Heart left ventricle (tissue), 16 donors: ENCODE data around the gene OS9. TPM values are rescaled to one million over a fixed set of nuclear protein-coding genes. Genes with fewer than 3 reads are reported as not detected.

Experiments used
- ATAC-seq, 4 donors: fragments of 200-7000 bp; cut with Tn5 transposase; one replicate each; pipeline ENCODE4 v1.9.1; 2020 to 2022; ENCODE audit warnings: moderate library complexity in 4 of 4, mild to moderate bottlenecking in 3 of 4, moderate number of reproducible peaks in 1 of 4
- DNase-seq, 5 donors: peaks; one replicate each; pipeline ENCODE4 v3.0.0-alpha.2; 2020
- H3K27ac ChIP-seq, 12 donors: fragments of 200-600 bp; sonication (generic) in 4 of 12; one replicate each; pipeline versions ENCODE4 v1.5.0 to v1.8.0; 2016 to 2022; ENCODE audit warnings: mild to moderate bottlenecking in 2 of 12
- H3K27me3 ChIP-seq, 9 donors: fragments of 200-600 bp; sonication (generic) in 2 of 9; one replicate each; pipeline versions ENCODE4 v1.5.1 to v1.8.0; 2016 to 2022; ENCODE audit warnings: mild to moderate bottlenecking in 3 of 9
- H3K36me3 ChIP-seq, 9 donors: fragments of 200-600 bp; sonication (generic) in 2 of 9; one replicate each; pipeline versions ENCODE4 v1.5.0 to v1.8.0; 2018 to 2022; ENCODE audit warnings: mild to moderate bottlenecking in 2 of 9
- H3K4me1 ChIP-seq, 12 donors: fragments of 200-600 bp; sonication (generic) in 4 of 12; one replicate each; pipeline versions ENCODE4 v1.5.0 to v1.8.0; 2016 to 2022; ENCODE audit warnings: mild to moderate bottlenecking in 3 of 12
- H3K4me3 ChIP-seq, 12 donors: fragments of 200-600 bp; sonication (generic) in 4 of 12; one replicate each; pipeline versions ENCODE4 v1.5.0 to v1.8.0; 2017 to 2022; ENCODE audit warnings: mild to moderate bottlenecking in 9 of 12, moderate library complexity in 4 of 12
- H3K9me3 ChIP-seq, 12 donors: fragments of 200-600 bp; sonication (generic) in 4 of 12; one replicate each; pipeline versions ENCODE4 v1.5.0 to v1.8.0; 2016 to 2022; ENCODE audit warnings: mild to moderate bottlenecking in 1 of 12
- CTCF ChIP-seq, 12 donors: fragments of 200-600 bp; sonication (generic) in 4 of 12; IDR thresholded peaks; one replicate each; pipeline versions ENCODE4 v1.5.0 to v1.8.0; 2018 to 2022; ENCODE audit warnings: antibody characterized with exemption in 12 of 12, mild to moderate bottlenecking in 5 of 12
- POLR2A ChIP-seq, 2 donors: fragments of 450-650 bp; IDR thresholded peaks; one replicate each; pipeline ENCODE4 v1.6.1; 2017; ENCODE audit warnings: antibody characterized with exemption in 2 of 2, mild to moderate bottlenecking in 2 of 2, moderate library complexity in 2 of 2
- WGBS, 4 donors: extraction: QIAGEN DNeasy Blood & Tissue Kit in 2 of 4; methylation state at CpG; one replicate each; pipeline versions ENCODE4 v1.1.5 to v1.1.7; 2013 to 2018; 5-methylcytosine and 5-hydroxymethylcytosine counted together
- intact Hi-C, 10 donors: fragments of 100-400 bp; cut with DNase I; formaldehyde crosslinking; loops; one replicate each; pipeline versions ENCODE4 v1.11.1 to v1.14.2; 2022
- polyA plus RNA-seq, 2 donors: library from polyadenylated mRNA; stranded (reverse); fragments of 200-250 nt; gene quantifications; one replicate each; pipeline ENCODE4 v1.2.3, GENCODE V29; 2013
- total RNA-seq, 9 donors: library from RNA; depleted of rRNA in 2 of 9; stranded (reverse); fragments of >200 nt in 2 of 9; fragmentation: NEBNext Ultra II Directional in 3 of 9; extraction: Animal tissue kit (Norgen Biotek cat#: 25700) in 3 of 9; gene quantifications; one replicate each; pipeline versions ENCODE4 v1.1.0 to v1.2.4, GENCODE V29; 2016 to 2023
- donor health status: ischemic (EF 13 %, LVEDD 7.1; RV severe dilation, severe dysfunction).
- donor health status: healthy with polysubstance abuse.
- donor health status: DM: no; HTN: yes; CAD: no.
- donor health status: DM: no; HTN: no; CAD: no.
- donor health status: ischemic (EF 25% LVEDD 6.9; RV normal size, moderate dysfunction).
- donor health status: ischemic (EF 25% LVEDD 5.7; RV mildly dilated, moderate dysfunction).
- donor health status: healthy.
- donor health status: DM: yes; HTN: yes; CAD: no.
- donor health status: ischemic (EF 35%, LVEDD 5.7; RV mildly dilated, moderate dysfunction).
- donor health status: nonischemic (EF 11% LVEDD 7.7; RV severe dilation, severe dysfunction).
- donor health status: DM: yes; HTN: yes; CAD: no.
- donor health status: PGD.
- donor health status: ischemic (EF 29% LVEDD 5.4; RV normal size, mild dysfunction).
- donor health status: nonischemic (EF 23%, LVEDD 6.1; RV moderate dilation, normal function).

The OS9 gene
- total and polyA plus RNA-seq, 11 donors: 89.4 to 196 (median 130) TPM

- Histone ChIP-seq H3K9me3 (peaks cover 0 to 3% (median 0%) of the 10 kb centered on the region in 12 donors), H3K27me3 (no peaks in the 10 kb centered on the region), H3K36me3 (peaks cover 0 to 93% (median 81%) of the 10 kb centered on the region in 9 donors), H3K27ac (no peak overlapping the region), H3K4me3 (no peak overlapping the region), H3K4me1 (no peaks in the 10 kb centered on the region)
- ATAC-seq (no peak), DNase-seq (no peak)
- no peak for TF ChIP-seq CTCF (IDR thresholded peaks at IDR 0.05)
- TF ChIP-seq POLR2A (IDR thresholded peaks at IDR 0.05): no peak
- intact Hi-C loops: no loop called here
- WGBS, 4 donors: 90 to 96% (median 95%) methylated on average over 4 of the region's 4 CpGs
These were observed 22.4 kb downstream of the OS9 start for GRCh38 chr12:57716305-57716704.

GRCh38 chr12:57717131-57717530, 23.2 kb downstream of the OS9 start:
- Histone ChIP-seq H3K9me3 (peaks cover 0 to under 1% (median 0%) of the 10 kb centered on the region in 12 donors), H3K4me1 (no peaks in the 10 kb centered on the region), H3K4me3 (no peak overlapping the region), H3K36me3 (peaks cover 0 to 94% (median 83%) of the 10 kb centered on the region in 9 donors), H3K27me3 (no peaks in the 10 kb centered on the region), H3K27ac (no peak overlapping the region)
- ATAC-seq (no peak), DNase-seq (no peak)
- intact Hi-C loops: no loop called here
- WGBS, 4 donors: 96 to 100% (median 98%) methylated on average over 5 of the region's 5 CpGs
- TF ChIP-seq CTCF (IDR thresholded peaks at IDR 0.05): no peak
- TF ChIP-seq POLR2A (IDR thresholded peaks at IDR 0.05): no peak

DNA sequence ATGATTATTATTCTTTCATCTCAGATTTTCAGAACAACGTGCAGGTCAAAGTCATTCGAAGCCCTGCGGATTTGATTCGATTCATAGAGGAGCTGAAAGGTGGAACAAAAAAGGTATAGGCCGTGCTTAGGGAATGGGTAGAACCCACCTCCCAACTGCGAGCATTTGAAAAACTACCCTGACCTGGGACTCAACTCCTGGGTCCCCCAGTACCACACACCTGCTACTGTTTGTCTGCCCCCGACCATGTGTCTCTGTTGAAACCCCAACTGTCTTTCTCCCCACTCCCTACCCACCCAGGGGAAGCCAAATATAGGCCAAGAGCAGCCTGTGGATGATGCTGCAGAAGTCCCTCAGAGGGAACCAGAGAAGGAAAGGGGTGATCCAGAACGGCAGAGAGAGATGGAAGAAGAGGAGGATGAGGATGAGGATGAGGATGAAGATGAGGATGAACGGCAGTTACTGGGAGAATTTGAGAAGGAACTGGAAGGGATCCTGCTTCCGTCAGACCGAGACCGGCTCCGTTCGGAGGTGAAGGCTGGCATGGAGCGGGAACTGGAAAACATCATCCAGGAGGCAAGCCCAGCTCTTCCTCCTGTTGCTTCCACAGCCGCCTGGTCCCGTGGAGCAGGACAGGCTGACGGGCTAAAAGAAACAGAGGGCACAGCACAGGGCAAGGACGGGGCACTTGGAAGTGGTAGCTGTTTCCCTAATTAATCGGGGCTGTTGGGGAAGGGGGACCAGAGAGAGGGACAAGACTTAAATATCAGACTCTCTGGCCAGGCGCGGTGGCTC, 24.1 kb downstream of the OS9 start:
- Histone ChIP-seq H3K9me3 (no peaks in the 10 kb centered on the region), H3K27ac (no peak overlapping the region), H3K36me3 (peaks cover 0 to 89% (median 77%) of the 10 kb centered on the region in 9 donors), H3K27me3 (no peaks in the 10 kb centered on the region), H3K4me1 (no peaks in the 10 kb centered on the region), H3K4me3 (no peak overlapping the region)
- TF ChIP-seq POLR2A (IDR thresholded peaks at IDR 0.05) (no peak), CTCF (IDR thresholded peaks at IDR 0.05) (no peak)
- ATAC-seq (no peak), DNase-seq (no peak)
- 95 to 97% (median 95%) methylated on average over 22 of the region's 22 CpGs for WGBS, 4 donors
- intact Hi-C loops: no loop called here

DNA sequence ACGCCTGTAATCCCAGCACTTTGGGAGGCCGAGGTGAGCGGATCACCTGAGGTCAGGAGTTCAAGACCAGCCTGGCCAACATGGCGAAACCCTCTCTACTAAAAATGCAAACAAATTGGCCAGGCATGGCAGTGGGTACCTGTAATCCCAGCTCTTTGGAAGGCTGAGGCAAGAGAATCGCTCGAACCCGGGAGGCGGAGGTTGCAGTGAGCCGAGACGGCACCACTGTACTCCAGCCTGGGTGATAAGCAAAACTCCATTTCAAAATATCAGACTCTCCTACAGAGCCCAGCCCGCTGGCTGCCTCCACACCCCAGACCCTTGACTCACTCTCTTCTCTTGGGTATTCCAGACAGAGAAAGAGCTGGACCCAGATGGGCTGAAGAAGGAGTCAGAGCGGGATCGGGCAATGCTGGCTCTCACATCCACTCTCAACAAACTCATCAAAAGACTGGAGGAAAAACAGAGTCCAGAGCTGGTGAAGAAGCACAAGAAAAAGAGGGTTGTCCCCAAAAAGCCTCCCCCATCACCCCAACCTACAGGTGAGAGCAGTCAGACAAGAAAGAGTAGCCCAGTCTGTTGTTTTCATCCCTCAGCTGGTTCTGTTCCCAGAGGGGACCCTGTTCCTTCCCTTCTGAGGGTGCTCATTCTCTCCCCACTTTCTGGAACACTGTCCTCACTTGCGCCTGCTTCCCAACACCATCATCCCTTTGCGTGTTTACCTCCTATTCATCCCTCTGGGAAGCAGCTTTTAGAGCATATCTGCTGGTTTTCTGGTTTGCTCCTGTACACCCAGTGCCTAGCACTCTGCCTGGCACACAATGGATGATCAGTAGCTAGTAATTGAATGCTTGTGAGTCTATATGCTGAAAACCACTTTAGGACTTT, 25.0 kb downstream of the OS9 start:
- DNase-seq (no peak), ATAC-seq (no peak)
- WGBS, 4 donors: 94 to 98% (median 95%) methylated on average over 15 of the region's 15 CpGs
- no peaks in the 10 kb centered on the region for H3K9me3 ChIP-seq
- TF ChIP-seq CTCF (IDR thresholded peaks at IDR 0.05) (no peak), POLR2A (IDR thresholded peaks at IDR 0.05) (no peak)
- intact Hi-C loops: no loop called here
- no peaks in the 10 kb centered on the region for H3K27me3 ChIP-seq
- no peak overlapping the region for H3K4me3 ChIP-seq
- H3K27ac ChIP-seq: no peak overlapping the region
- no peaks in the 10 kb centered on the region for H3K4me1 ChIP-seq
- H3K36me3 ChIP-seq: peaks cover 0 to 83% (median 77%) of the 10 kb centered on the region in 9 donors
